Lower leg skin (tissue), 4 donors: ENCODE results near the gene ATP2B2. TPM values are rescaled to one million over a fixed set of nuclear protein-coding genes. Genes with fewer than 3 reads are reported as not detected.

Source experiments
- DNase-seq, 2 donors: peaks; one replicate each; pipeline ENCODE4 v3.0.0-alpha.2; 2019; ENCODE audit warnings: low spot score in 2 of 2
- H3K4me3 ChIP-seq: fragments of 200-600 bp; sonication (generic); 2 replicates; pipeline ENCODE4 v1.5.1; 2017; ENCODE audit warnings: mild to moderate bottlenecking, low read depth; ENCODE audit not compliant: poor library complexity, severe bottlenecking
- POLR2A ChIP-seq, 2 donors: fragments of 450-650 bp; IDR thresholded peaks; one replicate each; pipeline ENCODE4 v1.6.1; 2016 to 2017; ENCODE audit warnings: antibody characterized with exemption in 2 of 2, mild to moderate bottlenecking in 1 of 2, moderate library complexity in 1 of 2
- WGBS, 2 donors: methylation state at CpG; one replicate each; pipeline ENCODE4 v1.1.5; 2018; 5-methylcytosine and 5-hydroxymethylcytosine counted together
- intact Hi-C: fragments of 100-400 bp; cut with DNase I; formaldehyde crosslinking; loops from one replicate; pipeline ENCODE4 v1.15.0; 2023; ENCODE audit warnings: low total_unique reads
- total RNA-seq, 4 donors: library from RNA; depleted of rRNA; stranded (reverse); fragments of >200 nt; gene quantifications; one replicate each; pipeline ENCODE4 v1.1.0, GENCODE V29; 2016
- TF ChIP-seq, protein P1 (sequence below), 3 donors: fragments of 450-650 bp; IDR thresholded peaks; one replicate each; pipeline ENCODE4 v1.5.1; 2016; ENCODE audit warnings: antibody characterized with exemption in 3 of 3, mild to moderate bottlenecking in 3 of 3, moderate library complexity in 2 of 3

ATP2B2 gene
- total RNA-seq, 4 donors from 2014 or later = 0.12 to 0.45 (median 0.19) TPM; not detected in 1

DNA sequence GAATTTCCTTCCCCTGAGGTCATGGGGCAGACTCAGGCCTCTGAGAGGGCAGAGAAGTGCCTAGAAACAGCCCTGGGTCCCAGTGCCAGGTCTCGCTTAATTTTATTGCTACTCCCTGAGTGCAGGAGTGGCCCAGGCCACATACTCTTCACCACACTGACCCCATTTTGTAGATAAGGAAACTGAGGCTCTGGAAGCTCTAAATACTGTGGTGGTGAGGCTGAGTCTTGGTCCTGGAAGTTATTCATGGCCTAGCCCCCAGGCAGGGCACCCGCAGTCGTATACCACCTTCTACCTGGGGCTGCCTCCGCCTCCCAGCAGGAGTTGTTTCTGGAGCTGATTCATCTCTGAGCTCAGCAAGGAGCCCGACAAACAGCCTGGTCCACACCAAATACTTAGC, 9.8 kb downstream of the ATP2B2 start:
- TF ChIP-seq POLR2A (IDR thresholded peaks at IDR 0.05) = no peak
- TF ChIP-seq, protein P1, sequence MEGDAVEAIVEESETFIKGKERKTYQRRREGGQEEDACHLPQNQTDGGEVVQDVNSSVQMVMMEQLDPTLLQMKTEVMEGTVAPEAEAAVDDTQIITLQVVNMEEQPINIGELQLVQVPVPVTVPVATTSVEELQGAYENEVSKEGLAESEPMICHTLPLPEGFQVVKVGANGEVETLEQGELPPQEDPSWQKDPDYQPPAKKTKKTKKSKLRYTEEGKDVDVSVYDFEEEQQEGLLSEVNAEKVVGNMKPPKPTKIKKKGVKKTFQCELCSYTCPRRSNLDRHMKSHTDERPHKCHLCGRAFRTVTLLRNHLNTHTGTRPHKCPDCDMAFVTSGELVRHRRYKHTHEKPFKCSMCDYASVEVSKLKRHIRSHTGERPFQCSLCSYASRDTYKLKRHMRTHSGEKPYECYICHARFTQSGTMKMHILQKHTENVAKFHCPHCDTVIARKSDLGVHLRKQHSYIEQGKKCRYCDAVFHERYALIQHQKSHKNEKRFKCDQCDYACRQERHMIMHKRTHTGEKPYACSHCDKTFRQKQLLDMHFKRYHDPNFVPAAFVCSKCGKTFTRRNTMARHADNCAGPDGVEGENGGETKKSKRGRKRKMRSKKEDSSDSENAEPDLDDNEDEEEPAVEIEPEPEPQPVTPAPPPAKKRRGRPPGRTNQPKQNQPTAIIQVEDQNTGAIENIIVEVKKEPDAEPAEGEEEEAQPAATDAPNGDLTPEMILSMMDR (IDR thresholded peaks at IDR 0.05) = no peak
- no peak overlapping the region for H3K4me3 ChIP-seq
- intact Hi-C loops = no loop called here
- DNase-seq = no peak
- 54 to 77% methylated on average over 4 to 5 of the region's 5 CpGs for WGBS, 2 donors

DNA sequence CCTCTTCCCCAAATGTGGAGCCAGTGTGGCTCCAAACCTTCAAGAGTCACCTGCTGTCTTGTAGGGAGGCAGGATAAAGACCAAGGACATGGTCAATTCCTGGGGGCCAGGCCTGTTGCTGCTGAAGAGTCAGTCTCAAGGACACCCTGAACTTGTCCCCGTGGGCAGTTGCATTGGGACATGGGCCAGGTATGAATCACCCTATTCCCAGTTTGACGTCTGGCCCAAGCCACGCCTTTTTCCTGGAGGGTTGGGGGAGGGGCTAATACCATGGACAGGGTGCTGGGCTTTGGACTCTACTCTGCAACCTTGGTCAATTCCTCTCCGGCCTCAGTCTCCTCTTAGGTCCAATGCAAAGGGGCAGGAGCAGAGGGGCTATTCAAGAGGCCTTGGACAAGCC, 10.4 kb downstream of the ATP2B2 start:
- TF ChIP-seq POLR2A (IDR thresholded peaks at IDR 0.05) = no peak
- TF ChIP-seq, protein P1 (IDR thresholded peaks at IDR 0.05) = no peak
- 24 to 25% methylated on average over 4 of the region's 4 CpGs for WGBS, 2 donors
- no peak for DNase-seq
- intact Hi-C loops = no loop called here
- H3K4me3 ChIP-seq = no peak overlapping the region

DNA sequence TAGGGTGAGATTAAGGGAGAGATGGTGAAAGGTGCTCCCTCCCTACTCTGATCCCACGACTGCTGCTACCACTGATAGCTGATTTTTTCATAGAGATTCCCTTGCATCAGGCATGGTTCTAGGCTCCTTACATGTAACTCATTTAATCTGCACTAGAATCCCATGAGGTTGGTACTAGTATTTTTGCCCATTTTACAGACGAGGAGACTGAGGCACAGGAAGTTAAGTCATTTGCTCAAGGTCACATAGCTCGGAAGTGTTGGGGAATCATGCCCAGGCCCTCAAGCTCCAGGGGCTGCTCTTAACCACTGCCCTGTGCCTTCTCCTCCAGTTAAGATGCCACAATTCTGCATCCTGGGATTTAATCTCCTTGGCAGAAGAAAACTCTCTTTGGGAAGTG, 11.2 kb downstream of the ATP2B2 start:
- WGBS, 2 donors = 39 to 62% methylated on average over 3 of the region's 3 CpGs
- H3K4me3 ChIP-seq = no peak overlapping the region
- DNase-seq = no peak
- intact Hi-C loops = no loop called here
- TF ChIP-seq POLR2A (IDR thresholded peaks at IDR 0.05) = no peak
- TF ChIP-seq, protein P1 (IDR thresholded peaks at IDR 0.05) = no peak

DNA sequence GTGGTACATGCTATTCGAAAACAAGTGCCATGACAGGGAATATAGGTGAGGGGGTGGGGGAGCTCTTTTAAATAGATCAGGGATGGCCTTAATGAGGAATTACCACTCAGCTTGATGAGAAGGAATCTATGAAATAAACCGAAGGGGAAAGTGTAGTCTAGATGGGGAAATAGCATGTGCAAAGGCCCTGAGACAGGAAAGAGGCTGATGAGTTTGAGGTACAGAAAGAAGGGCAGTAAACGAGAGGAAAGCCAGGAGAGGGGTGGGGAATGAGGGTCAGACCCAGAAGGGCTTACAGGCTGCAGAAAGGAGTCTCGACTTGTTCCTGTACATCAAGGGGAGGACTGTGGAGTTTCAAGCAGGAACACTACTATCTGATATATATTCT, 12.2 kb downstream of the ATP2B2 start:
- TF ChIP-seq, protein P1 (IDR thresholded peaks at IDR 0.05) = no peak
- TF ChIP-seq POLR2A (IDR thresholded peaks at IDR 0.05) = no peak
- no peak overlapping the region for H3K4me3 ChIP-seq
- WGBS, 2 donors = 76 to 83% methylated on average over 4 of the region's 4 CpGs
- DNase-seq = no peak
- intact Hi-C loops = no loop called here

DNA sequence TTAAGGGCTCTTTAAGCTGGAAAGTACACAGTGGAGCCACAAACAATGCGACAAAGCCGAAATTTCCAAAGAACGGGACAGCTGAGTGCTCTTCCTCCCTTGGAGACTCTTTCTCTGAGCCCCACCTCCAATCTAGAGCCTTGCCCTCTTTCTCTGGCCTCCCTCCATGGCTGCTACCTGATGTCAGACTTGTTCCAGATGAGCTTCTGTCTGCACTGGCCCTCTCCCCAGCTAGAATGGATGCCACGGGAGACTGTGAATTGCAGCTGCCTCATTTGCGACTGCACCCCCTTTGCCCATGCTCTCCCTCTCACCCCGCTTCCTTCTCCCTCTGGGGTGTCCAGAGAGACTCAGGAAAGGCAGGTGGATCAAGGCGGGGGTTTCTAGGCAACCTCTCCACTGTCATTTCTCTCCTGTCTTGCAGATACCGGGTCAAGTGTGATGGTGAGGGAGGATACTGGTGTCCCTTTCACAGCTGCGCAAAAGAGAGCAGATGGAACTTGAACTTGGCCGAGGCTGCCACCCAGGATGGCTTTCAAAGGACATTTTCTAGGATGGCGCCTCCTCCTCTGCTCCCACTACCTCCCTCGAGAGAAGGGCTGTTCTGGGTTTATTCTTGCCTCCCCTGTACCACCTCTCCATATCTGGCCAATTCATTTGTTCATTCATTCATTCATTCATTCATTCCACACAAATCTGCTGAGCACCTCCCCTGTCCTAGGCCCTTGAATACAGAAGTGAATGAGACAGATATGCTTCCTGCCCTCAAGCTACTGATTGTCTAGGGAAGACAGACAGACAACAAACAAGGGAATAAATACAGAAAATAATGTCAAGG, 12.8 kb downstream of the ATP2B2 start:
- DNase-seq = no peak
- TF ChIP-seq, protein P1 (IDR thresholded peaks at IDR 0.05) = no peak
- TF ChIP-seq POLR2A (IDR thresholded peaks at IDR 0.05) = no peak
- H3K4me3 ChIP-seq = no peak overlapping the region
- intact Hi-C loops = no loop called here
- WGBS, 2 donors = 73 to 79% methylated on average over 12 of the region's 12 CpGs
